ENCODE results near the gene SIPA1L3.

The SIPA1L3 gene

GRCh38 chr19:37990362-37990761 is 83.4 kb downstream of the SIPA1L3 start:
- no peaks in the 10 kb centered on the region for H3K9me3 ChIP-seq (replicated peaks; ENCODE audit: insufficient read depth, low read length)
- no peaks in the 10 kb centered on the region for H3K27me3 ChIP-seq (replicated peaks; ENCODE audit: insufficient read depth, low read length)
- H3K36me3 ChIP-seq (replicated peaks; ENCODE audit: insufficient read depth, low read length): no peaks in the 10 kb centered on the region
- H3K27ac ChIP-seq (ENCODE audit: low read length): no peak overlapping the region
- H3K4me2 ChIP-seq (ENCODE audit: low read depth, low read length): no peak overlapping the region
- H4K20me1 ChIP-seq (ENCODE audit: insufficient read depth, low read length): no peaks in the 10 kb centered on the region
- H2AFZ ChIP-seq (ENCODE audit: low read length): no peak overlapping the region
- no peaks in the 10 kb centered on the region for H3K79me2 ChIP-seq (ENCODE audit: low read length)
- no peaks in the 10 kb centered on the region for H3K4me1 ChIP-seq (ENCODE audit: low read length)
- TF ChIP-seq EZH2phosphoT487 (IDR thresholded peaks at IDR 0.05; ENCODE audit: low read length) (no peak), CTCF (IDR thresholded peaks at IDR 0.05; ENCODE audit: low read length) (no peak), EZH2 (optimal IDR thresholded peaks at IDR 0.05; ENCODE audit: low read depth, low read length) (no peak)
- no peak for DNase-seq
- H3K9ac ChIP-seq (ENCODE audit: low read length): no peak overlapping the region
- H3K9me2 ChIP-seq (replicated peaks; ENCODE audit: insufficient read depth, low read length): no peaks in the 10 kb centered on the region
- H3F3A ChIP-seq (ENCODE audit: insufficient read depth, low read length): no peaks in the 10 kb centered on the region
- no peak overlapping the region for H3K4me3 ChIP-seq (ENCODE audit: low read length)

- H4K20me1 ChIP-seq (ENCODE audit: insufficient read depth, low read length): no peaks in the 10 kb centered on the region
- H3K9me3 ChIP-seq (replicated peaks; ENCODE audit: insufficient read depth, low read length): no peaks in the 10 kb centered on the region
- no peaks in the 10 kb centered on the region for H3F3A ChIP-seq (ENCODE audit: insufficient read depth, low read length)
- no peaks in the 10 kb centered on the region for H3K36me3 ChIP-seq (replicated peaks; ENCODE audit: insufficient read depth, low read length)
- H3K79me2 ChIP-seq (ENCODE audit: low read length): no peaks in the 10 kb centered on the region
- no peaks in the 10 kb centered on the region for H3K27me3 ChIP-seq (replicated peaks; ENCODE audit: insufficient read depth, low read length)
- H3K4me3 ChIP-seq (ENCODE audit: low read length): no peak overlapping the region
- TF ChIP-seq CTCF (IDR thresholded peaks at IDR 0.05; ENCODE audit: low read length) (no peak), EZH2phosphoT487 (IDR thresholded peaks at IDR 0.05; ENCODE audit: low read length) (no peak), EZH2 (optimal IDR thresholded peaks at IDR 0.05; ENCODE audit: low read depth, low read length) (no peak)
- H3K9me2 ChIP-seq (replicated peaks; ENCODE audit: insufficient read depth, low read length): no peaks in the 10 kb centered on the region
- DNase-seq: no peak
- H3K4me1 ChIP-seq (ENCODE audit: low read length): no peaks in the 10 kb centered on the region
- no peak overlapping the region for H3K27ac ChIP-seq (ENCODE audit: low read length)
- no peak overlapping the region for H3K4me2 ChIP-seq (ENCODE audit: low read depth, low read length)
- H2AFZ ChIP-seq (ENCODE audit: low read length): no peak overlapping the region
- no peak overlapping the region for H3K9ac ChIP-seq (ENCODE audit: low read length)
Observed at GRCh38 chr19:37991176-37991835, 84.3 kb downstream of the SIPA1L3 start.

- Histone ChIP-seq H2AFZ (ENCODE audit: low read length) (no peak overlapping the region), H3F3A (ENCODE audit: insufficient read depth, low read length) (no peaks in the 10 kb centered on the region), H3K4me1 (ENCODE audit: low read length) (no peaks in the 10 kb centered on the region), H3K27ac (ENCODE audit: low read length) (no peak overlapping the region), H3K27me3 (replicated peaks; ENCODE audit: insufficient read depth, low read length) (no peaks in the 10 kb centered on the region), H3K9me3 (replicated peaks; ENCODE audit: insufficient read depth, low read length) (no peaks in the 10 kb centered on the region), H3K4me2 (ENCODE audit: low read depth, low read length) (no peak overlapping the region), H3K9me2 (replicated peaks; ENCODE audit: insufficient read depth, low read length) (no peaks in the 10 kb centered on the region), H3K36me3 (replicated peaks; ENCODE audit: insufficient read depth, low read length) (no peaks in the 10 kb centered on the region), H3K9ac (ENCODE audit: low read length) (no peak overlapping the region), H3K79me2 (ENCODE audit: low read length) (no peaks in the 10 kb centered on the region), H4K20me1 (ENCODE audit: insufficient read depth, low read length) (no peaks in the 10 kb centered on the region), H3K4me3 (ENCODE audit: low read length) (no peak overlapping the region)
- no peak for DNase-seq
- no peak for TF ChIP-seq CTCF (IDR thresholded peaks at IDR 0.05; ENCODE audit: low read length)
- TF ChIP-seq EZH2phosphoT487 (IDR thresholded peaks at IDR 0.05; ENCODE audit: low read length): no peak
- no peak for TF ChIP-seq EZH2 (optimal IDR thresholded peaks at IDR 0.05; ENCODE audit: low read depth, low read length)
Observed at GRCh38 chr19:37991841-37992248, 84.8 kb downstream of the SIPA1L3 start.
